ENCODE measurements around the gene ACSS2. TPM values are rescaled to one million over a fixed set of nuclear protein-coding genes. Genes with fewer than 3 reads are reported as not detected.
A peak's percentile ranks its signal among the peaks of the same experiment; 100 is the strongest.

Gene ACSS2, protein sequence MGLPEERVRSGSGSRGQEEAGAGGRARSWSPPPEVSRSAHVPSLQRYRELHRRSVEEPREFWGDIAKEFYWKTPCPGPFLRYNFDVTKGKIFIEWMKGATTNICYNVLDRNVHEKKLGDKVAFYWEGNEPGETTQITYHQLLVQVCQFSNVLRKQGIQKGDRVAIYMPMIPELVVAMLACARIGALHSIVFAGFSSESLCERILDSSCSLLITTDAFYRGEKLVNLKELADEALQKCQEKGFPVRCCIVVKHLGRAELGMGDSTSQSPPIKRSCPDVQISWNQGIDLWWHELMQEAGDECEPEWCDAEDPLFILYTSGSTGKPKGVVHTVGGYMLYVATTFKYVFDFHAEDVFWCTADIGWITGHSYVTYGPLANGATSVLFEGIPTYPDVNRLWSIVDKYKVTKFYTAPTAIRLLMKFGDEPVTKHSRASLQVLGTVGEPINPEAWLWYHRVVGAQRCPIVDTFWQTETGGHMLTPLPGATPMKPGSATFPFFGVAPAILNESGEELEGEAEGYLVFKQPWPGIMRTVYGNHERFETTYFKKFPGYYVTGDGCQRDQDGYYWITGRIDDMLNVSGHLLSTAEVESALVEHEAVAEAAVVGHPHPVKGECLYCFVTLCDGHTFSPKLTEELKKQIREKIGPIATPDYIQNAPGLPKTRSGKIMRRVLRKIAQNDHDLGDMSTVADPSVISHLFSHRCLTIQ
- total RNA-seq = 10 to 100 TPM; 34.8 to 90.7 (median 62.8) TPM

GRCh38 chr20:34876406-34877282 is at the start of gene ACSS2:
Gene ACSS2, plus strand, starts transcription at chr20:34876612. Its CDS starts 34 bp downstream, at chr20:34876646.
- DNase-seq (ENCODE audit: extremely low spot score) = no peak
- H3K27ac ChIP-seq (replicated peaks in 1 of 4) = peak within 1 kb of the TSS; percentile 86 to 94 (median 90)
- no peaks in the 10 kb centered on the region for H3K27me3 ChIP-seq
- 1% methylated on average over 62 of the region's 63 CpGs for WGBS
- no peaks in the 10 kb centered on the region for H3K36me3 ChIP-seq
- TF ChIP-seq POLR2A (IDR thresholded peaks at IDR 0.05; ENCODE audit: low read depth) (peak; percentile 68), EP300 (IDR thresholded peaks at IDR 0.05) (no peak), POLR2AphosphoS5 (IDR thresholded peaks at IDR 0.05) (peak; percentile 46 to 85)
- TF ChIP-seq, protein P1, sequence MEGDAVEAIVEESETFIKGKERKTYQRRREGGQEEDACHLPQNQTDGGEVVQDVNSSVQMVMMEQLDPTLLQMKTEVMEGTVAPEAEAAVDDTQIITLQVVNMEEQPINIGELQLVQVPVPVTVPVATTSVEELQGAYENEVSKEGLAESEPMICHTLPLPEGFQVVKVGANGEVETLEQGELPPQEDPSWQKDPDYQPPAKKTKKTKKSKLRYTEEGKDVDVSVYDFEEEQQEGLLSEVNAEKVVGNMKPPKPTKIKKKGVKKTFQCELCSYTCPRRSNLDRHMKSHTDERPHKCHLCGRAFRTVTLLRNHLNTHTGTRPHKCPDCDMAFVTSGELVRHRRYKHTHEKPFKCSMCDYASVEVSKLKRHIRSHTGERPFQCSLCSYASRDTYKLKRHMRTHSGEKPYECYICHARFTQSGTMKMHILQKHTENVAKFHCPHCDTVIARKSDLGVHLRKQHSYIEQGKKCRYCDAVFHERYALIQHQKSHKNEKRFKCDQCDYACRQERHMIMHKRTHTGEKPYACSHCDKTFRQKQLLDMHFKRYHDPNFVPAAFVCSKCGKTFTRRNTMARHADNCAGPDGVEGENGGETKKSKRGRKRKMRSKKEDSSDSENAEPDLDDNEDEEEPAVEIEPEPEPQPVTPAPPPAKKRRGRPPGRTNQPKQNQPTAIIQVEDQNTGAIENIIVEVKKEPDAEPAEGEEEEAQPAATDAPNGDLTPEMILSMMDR (IDR thresholded peaks at IDR 0.05) = no peak
- H3K4me3 ChIP-seq = peak within 1 kb of the TSS; percentile 79 to 95 (median 84)
- H3K9me3 ChIP-seq = no peaks in the 10 kb centered on the region
- intact Hi-C loops (cut with DNase I) = no loop called here
- peaks cover 29 to 64% (median 58%) of the 10 kb centered on the region in 4 donors for H3K4me1 ChIP-seq

DNA sequence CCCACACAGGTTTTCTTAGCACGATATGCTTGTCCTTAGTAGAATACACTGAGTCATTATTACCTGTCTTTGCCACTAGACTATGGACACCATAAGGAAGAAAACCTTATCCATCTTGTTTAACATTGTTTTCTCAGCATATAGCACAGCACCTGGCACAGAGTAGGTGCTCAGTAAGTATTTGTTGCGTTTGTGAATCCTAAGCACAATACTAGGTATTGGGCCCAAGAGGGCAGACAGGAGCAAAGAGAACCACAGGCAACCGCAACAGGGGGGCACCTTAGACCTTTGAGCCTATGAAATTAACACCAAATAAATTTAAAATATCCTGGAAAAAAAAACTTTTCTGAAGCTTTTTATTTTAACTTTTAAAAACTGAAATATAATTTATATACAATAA is 47.2 kb upstream of the ACSS2 start:
- Histone ChIP-seq H3K27me3 (no peaks in the 10 kb centered on the region), H3K4me1 (peaks cover 3 to 11% (median 10%) of the 10 kb centered on the region in 4 donors), H3K36me3 (no peaks in the 10 kb centered on the region), H3K27ac (replicated peaks in 1 of 4) (no peak overlapping the region), H3K4me3 (no peak overlapping the region), H3K9me3 (no peaks in the 10 kb centered on the region)
- DNase-seq (ENCODE audit: extremely low spot score) = peak; percentile 37
- TF ChIP-seq POLR2AphosphoS5 (IDR thresholded peaks at IDR 0.05) (no peak), POLR2A (IDR thresholded peaks at IDR 0.05; ENCODE audit: low read depth) (no peak)
- WGBS = 78% methylated on average over 3 of the region's 3 CpGs
- intact Hi-C loops (cut with DNase I) = no loop called here

- Histone ChIP-seq H3K9me3 (no peaks in the 10 kb centered on the region), H3K36me3 (no peaks in the 10 kb centered on the region), H3K4me3 (no peak overlapping the region), H3K4me1 (peaks cover 0 to 5% (median 0%) of the 10 kb centered on the region in 4 donors), H3K27ac (replicated peaks in 1 of 4) (no peak overlapping the region), H3K27me3 (no peaks in the 10 kb centered on the region)
- intact Hi-C loops (cut with DNase I) = loop anchor here (5.0 kb wide), 1 partner anchor 40 kb away; the partner anchor contains the start of gene GGT7
- DNase-seq (ENCODE audit: extremely low spot score) = no peak
- no peak for TF ChIP-seq POLR2AphosphoS5 (IDR thresholded peaks at IDR 0.05)
- TF ChIP-seq, protein P1 (IDR thresholded peaks at IDR 0.05) = no peak
- no peak for TF ChIP-seq POLR2A (IDR thresholded peaks at IDR 0.05; ENCODE audit: low read depth)
- no peak for TF ChIP-seq EP300 (IDR thresholded peaks at IDR 0.05)
- 78% methylated on average over 5 of the region's 5 CpGs for WGBS
Observed at GRCh38 chr20:34831936-34832335, 44.5 kb upstream of the ACSS2 start.

DNA sequence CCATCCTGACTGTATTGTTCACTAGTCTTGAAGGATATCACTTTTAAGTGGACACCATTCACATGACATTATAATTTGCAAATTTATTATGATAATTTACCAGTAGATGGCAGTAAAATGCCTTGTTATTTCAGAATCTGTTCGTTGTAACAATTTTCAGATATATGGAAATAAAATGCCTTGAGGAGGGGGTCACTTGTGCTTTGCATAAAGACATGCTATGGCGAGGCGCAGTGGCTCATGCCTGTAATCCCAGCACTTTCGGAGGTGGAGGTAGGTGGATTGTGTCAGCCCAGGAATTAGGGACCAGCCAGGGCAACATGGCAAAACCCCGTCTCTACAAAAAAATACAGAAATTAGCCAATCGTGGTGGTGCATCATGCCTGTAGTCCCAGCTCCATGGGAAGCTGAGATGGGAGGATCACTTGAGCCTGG is 41.9 kb upstream of the ACSS2 start:
- no peaks in the 10 kb centered on the region for H3K27me3 ChIP-seq
- no peak overlapping the region for H3K4me3 ChIP-seq
- intact Hi-C loops (cut with DNase I) = loop anchor here (5.0 kb wide), 1 partner anchor 38 kb away; the partner anchor contains the start of gene GGT7
- TF ChIP-seq, protein P1 (IDR thresholded peaks at IDR 0.05) = peak; percentile 33 to 52 (median 49)
- no peak for TF ChIP-seq POLR2A (IDR thresholded peaks at IDR 0.05; ENCODE audit: low read depth)
- H3K9me3 ChIP-seq = no peaks in the 10 kb centered on the region
- 29% methylated on average over 6 of the region's 6 CpGs for WGBS
- H3K27ac ChIP-seq (replicated peaks in 1 of 4) = no peak overlapping the region
- H3K4me1 ChIP-seq = peaks cover 0 to 5% (median 0%) of the 10 kb centered on the region in 4 donors
- no peak for DNase-seq (ENCODE audit: extremely low spot score)
- no peaks in the 10 kb centered on the region for H3K36me3 ChIP-seq
